ENCODE results near the gene GBP2. TPM values are rescaled to one million over a fixed set of nuclear protein-coding genes. Genes with fewer than 3 reads are reported as not detected.

GBP2 gene
- 2.2 and 2.3 TPM in 2 replicates for total RNA-seq (2014; rRNA removed; shearing (Covaris generic); ENCODE audit: low replicate concordance)

GRCh38 chr1:89125913-89126580 is at the start of gene GBP2:
TSS of gene GBP2 (minus strand) at chr1:89126114. CDS start at chr1:89121966, 4,148 bp downstream.
- Histone ChIP-seq H3K36me3 (no peaks in the 10 kb centered on the region), H3K27me3 (no peaks in the 10 kb centered on the region), H3K9me3 (no peaks in the 10 kb centered on the region), H3K4me3 (0 out of 2 replicates have a peak within 1 kb of the TSS, but pooled peaks have one; percentile 8)
- DNase-seq: no peak

GRCh38 chr1:89174491-89174890 is 48.6 kb upstream of the GBP2 start:
- Histone ChIP-seq H3K36me3 (no peaks in the 10 kb centered on the region), H3K4me3 (no peak overlapping the region), H3K9me3 (no peaks in the 10 kb centered on the region), H3K27me3 (no peaks in the 10 kb centered on the region)
- DNase-seq: no peak

- H3K36me3 ChIP-seq: no peaks in the 10 kb centered on the region
- H3K27me3 ChIP-seq: no peaks in the 10 kb centered on the region
- DNase-seq: no peak
- H3K4me3 ChIP-seq: no peak overlapping the region
- no peaks in the 10 kb centered on the region for H3K9me3 ChIP-seq
Measured at GRCh38 chr1:89172468-89173143, 46.7 kb upstream of the GBP2 start.

GRCh38 chr1:89171067-89171438 is 45.1 kb upstream of the GBP2 start:
- Histone ChIP-seq H3K27me3 (no peaks in the 10 kb centered on the region), H3K36me3 (no peaks in the 10 kb centered on the region), H3K4me3 (no peak overlapping the region), H3K9me3 (no peaks in the 10 kb centered on the region)
- no peak for DNase-seq

- Histone ChIP-seq H3K9me3 (no peaks in the 10 kb centered on the region), H3K27me3 (no peaks in the 10 kb centered on the region), H3K4me3 (no peak overlapping the region), H3K36me3 (no peaks in the 10 kb centered on the region)
- DNase-seq: no peak
Measured at GRCh38 chr1:89170170-89171066, 44.5 kb upstream of the GBP2 start.

- H3K36me3 ChIP-seq: no peaks in the 10 kb centered on the region
- no peak overlapping the region for H3K4me3 ChIP-seq
- DNase-seq: no peak
- no peaks in the 10 kb centered on the region for H3K27me3 ChIP-seq
- H3K9me3 ChIP-seq: no peaks in the 10 kb centered on the region
Measured at GRCh38 chr1:89169166-89169565, 43.3 kb upstream of the GBP2 start.

GRCh38 chr1:89167590-89168230 is 41.8 kb upstream of the GBP2 start:
- H3K36me3 ChIP-seq: no peaks in the 10 kb centered on the region
- no peaks in the 10 kb centered on the region for H3K9me3 ChIP-seq
- H3K27me3 ChIP-seq: no peaks in the 10 kb centered on the region
- no peak for DNase-seq
- no peak overlapping the region for H3K4me3 ChIP-seq

- no peaks in the 10 kb centered on the region for H3K36me3 ChIP-seq
- H3K4me3 ChIP-seq: no peak overlapping the region
- no peaks in the 10 kb centered on the region for H3K27me3 ChIP-seq
- H3K9me3 ChIP-seq: no peaks in the 10 kb centered on the region
- peak; percentile 17 for DNase-seq
Measured at GRCh38 chr1:89166705-89167104, 40.8 kb upstream of the GBP2 start.

GRCh38 chr1:89165811-89166210 is 39.9 kb upstream of the GBP2 start:
- no peaks in the 10 kb centered on the region for H3K27me3 ChIP-seq
- H3K36me3 ChIP-seq: no peaks in the 10 kb centered on the region
- no peak overlapping the region for H3K4me3 ChIP-seq
- DNase-seq: no peak
- H3K9me3 ChIP-seq: no peaks in the 10 kb centered on the region

- H3K4me3 ChIP-seq: no peak overlapping the region
- no peaks in the 10 kb centered on the region for H3K9me3 ChIP-seq
- no peak for DNase-seq
- H3K27me3 ChIP-seq: no peaks in the 10 kb centered on the region
- H3K36me3 ChIP-seq: no peaks in the 10 kb centered on the region
Measured at GRCh38 chr1:89151047-89151446, 25.1 kb upstream of the GBP2 start.

- no peak for DNase-seq
- H3K9me3 ChIP-seq: no peaks in the 10 kb centered on the region
- no peak overlapping the region for H3K4me3 ChIP-seq
- no peaks in the 10 kb centered on the region for H3K36me3 ChIP-seq
- H3K27me3 ChIP-seq: no peaks in the 10 kb centered on the region
Measured at GRCh38 chr1:89149976-89150375, 24.1 kb upstream of the GBP2 start.

- peak; percentile 9 for DNase-seq
- H3K4me3 ChIP-seq: no peak overlapping the region
- H3K36me3 ChIP-seq: no peaks in the 10 kb centered on the region
- no peaks in the 10 kb centered on the region for H3K9me3 ChIP-seq
- no peaks in the 10 kb centered on the region for H3K27me3 ChIP-seq
Measured at GRCh38 chr1:89149229-89149628, 23.3 kb upstream of the GBP2 start.

- H3K27me3 ChIP-seq: no peaks in the 10 kb centered on the region
- no peaks in the 10 kb centered on the region for H3K36me3 ChIP-seq
- no peak overlapping the region for H3K4me3 ChIP-seq
- H3K9me3 ChIP-seq: no peaks in the 10 kb centered on the region
- no peak for DNase-seq
Measured at GRCh38 chr1:89147678-89148658, 22.1 kb upstream of the GBP2 start.

GRCh38 chr1:89146721-89147120 is 20.8 kb upstream of the GBP2 start:
- H3K4me3 ChIP-seq: no peak overlapping the region
- no peaks in the 10 kb centered on the region for H3K36me3 ChIP-seq
- H3K9me3 ChIP-seq: no peaks in the 10 kb centered on the region
- H3K27me3 ChIP-seq: no peaks in the 10 kb centered on the region
- DNase-seq: no peak

- no peak for DNase-seq
- H3K36me3 ChIP-seq: no peaks in the 10 kb centered on the region
- no peaks in the 10 kb centered on the region for H3K27me3 ChIP-seq
- H3K9me3 ChIP-seq: no peaks in the 10 kb centered on the region
- no peak overlapping the region for H3K4me3 ChIP-seq
Measured at GRCh38 chr1:89143484-89143883, 17.6 kb upstream of the GBP2 start.

GRCh38 chr1:89142160-89142559 is 16.2 kb upstream of the GBP2 start:
- no peak for DNase-seq
- Histone ChIP-seq H3K36me3 (no peaks in the 10 kb centered on the region), H3K4me3 (no peak overlapping the region), H3K27me3 (no peaks in the 10 kb centered on the region), H3K9me3 (no peaks in the 10 kb centered on the region)

Data from MG63 (cell line).